ENCODE data around the gene HIF1AN.

DNA sequence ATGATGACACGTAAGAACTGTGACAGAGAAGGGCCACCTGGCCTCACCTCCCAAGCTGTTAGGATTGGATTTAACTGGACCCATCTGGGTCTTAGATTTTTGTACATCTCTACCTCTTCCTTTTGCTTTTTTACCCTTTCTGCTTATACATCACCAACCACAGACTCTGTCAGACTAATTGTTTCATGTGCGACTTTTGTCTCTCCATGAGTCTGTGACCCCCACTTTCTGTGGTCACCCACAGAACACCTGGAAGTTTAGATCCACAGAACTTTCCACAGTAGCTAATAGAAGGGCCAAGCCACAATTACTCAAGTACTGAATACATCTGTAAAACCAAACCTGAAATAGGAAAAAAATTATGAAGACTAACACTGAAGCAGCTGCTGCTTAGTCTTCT is 39.2 kb upstream of the HIF1AN start:
- TF ChIP-seq POLR2AphosphoS5 (IDR thresholded peaks at IDR 0.05; ENCODE audit: low read depth, low read length), result no peak
- no peak for TF ChIP-seq POLR2A (IDR thresholded peaks at IDR 0.05; ENCODE audit: low read depth, low read length)
- TF ChIP-seq TAF1 (IDR thresholded peaks at IDR 0.05; ENCODE audit: low read depth, low read length), result no peak
- TF ChIP-seq SPI1 (IDR thresholded peaks at IDR 0.05; ENCODE audit: low read depth, low read length), result no peak
- TF ChIP-seq POU2F2 (IDR thresholded peaks at IDR 0.05; ENCODE audit: low read depth, low read length), result no peak

Data from GM12891 (cell line).